ENCODE data around the gene ELP1. TPM values are rescaled to one million over a fixed set of nuclear protein-coding genes. Genes with fewer than 3 reads are reported as not detected.

Gene ELP1, protein sequence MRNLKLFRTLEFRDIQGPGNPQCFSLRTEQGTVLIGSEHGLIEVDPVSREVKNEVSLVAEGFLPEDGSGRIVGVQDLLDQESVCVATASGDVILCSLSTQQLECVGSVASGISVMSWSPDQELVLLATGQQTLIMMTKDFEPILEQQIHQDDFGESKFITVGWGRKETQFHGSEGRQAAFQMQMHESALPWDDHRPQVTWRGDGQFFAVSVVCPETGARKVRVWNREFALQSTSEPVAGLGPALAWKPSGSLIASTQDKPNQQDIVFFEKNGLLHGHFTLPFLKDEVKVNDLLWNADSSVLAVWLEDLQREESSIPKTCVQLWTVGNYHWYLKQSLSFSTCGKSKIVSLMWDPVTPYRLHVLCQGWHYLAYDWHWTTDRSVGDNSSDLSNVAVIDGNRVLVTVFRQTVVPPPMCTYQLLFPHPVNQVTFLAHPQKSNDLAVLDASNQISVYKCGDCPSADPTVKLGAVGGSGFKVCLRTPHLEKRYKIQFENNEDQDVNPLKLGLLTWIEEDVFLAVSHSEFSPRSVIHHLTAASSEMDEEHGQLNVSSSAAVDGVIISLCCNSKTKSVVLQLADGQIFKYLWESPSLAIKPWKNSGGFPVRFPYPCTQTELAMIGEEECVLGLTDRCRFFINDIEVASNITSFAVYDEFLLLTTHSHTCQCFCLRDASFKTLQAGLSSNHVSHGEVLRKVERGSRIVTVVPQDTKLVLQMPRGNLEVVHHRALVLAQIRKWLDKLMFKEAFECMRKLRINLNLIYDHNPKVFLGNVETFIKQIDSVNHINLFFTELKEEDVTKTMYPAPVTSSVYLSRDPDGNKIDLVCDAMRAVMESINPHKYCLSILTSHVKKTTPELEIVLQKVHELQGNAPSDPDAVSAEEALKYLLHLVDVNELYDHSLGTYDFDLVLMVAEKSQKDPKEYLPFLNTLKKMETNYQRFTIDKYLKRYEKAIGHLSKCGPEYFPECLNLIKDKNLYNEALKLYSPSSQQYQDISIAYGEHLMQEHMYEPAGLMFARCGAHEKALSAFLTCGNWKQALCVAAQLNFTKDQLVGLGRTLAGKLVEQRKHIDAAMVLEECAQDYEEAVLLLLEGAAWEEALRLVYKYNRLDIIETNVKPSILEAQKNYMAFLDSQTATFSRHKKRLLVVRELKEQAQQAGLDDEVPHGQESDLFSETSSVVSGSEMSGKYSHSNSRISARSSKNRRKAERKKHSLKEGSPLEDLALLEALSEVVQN (N-terminal part only)
- 12.9 and 22.6 TPM in 2 replicates for total RNA-seq

DNA sequence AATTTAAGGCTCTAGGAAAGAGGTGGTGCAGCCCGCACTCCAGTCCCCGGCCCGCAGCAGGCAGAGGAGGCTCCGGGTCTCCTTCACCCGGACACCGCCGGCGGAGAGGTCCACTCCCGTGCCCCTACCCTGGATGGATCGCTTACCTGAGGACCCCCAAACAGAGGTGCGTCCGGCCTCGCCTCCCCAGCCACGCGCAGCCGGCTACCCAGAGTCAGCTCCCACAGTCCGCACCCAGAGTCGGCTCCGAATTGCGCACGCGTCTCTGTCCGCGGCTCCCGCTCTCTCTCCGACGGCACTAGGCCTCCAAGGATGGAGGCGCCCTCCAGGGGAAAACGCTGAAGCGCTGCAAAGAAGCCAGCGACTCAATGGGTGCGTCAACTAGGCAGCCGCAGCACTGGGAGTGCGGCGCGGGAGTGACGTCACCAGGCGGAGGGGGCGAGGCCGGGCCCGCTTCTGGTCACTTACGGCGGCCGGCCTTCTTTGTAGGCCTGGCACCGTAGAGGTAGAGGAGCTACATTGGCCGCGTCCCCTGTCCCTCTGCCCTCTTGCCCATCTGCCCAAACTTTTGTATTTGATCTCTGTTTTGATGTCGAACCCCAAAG, at the start of gene ELP1:
Gene ELP1 (minus strand): TSS at position 407 of the 605 bp plus-strand sequence. CDS start 2,978 bp downstream, outside the sequence.

GRCh38 chr9:108934323-108934893, 484 bp upstream of the ELP1 start, which contains the start of gene ABITRAM:
TSS of gene ABITRAM (plus strand) at chr9:108934400. CDS start at chr9:108934487, 87 bp downstream.

GRCh38 chr9:108861997-108862396, 71.9 kb downstream of the ELP1 start, which contains the start of gene ACTL7A:
TSS of gene ACTL7A (plus strand) at chr9:108862266. CDS start at chr9:108862323, 57 bp downstream.

GRCh38 chr9:108855888-108856287, 78.0 kb downstream of the ELP1 start, which contains the start of gene ACTL7B:
TSS of gene ACTL7B (minus strand) at chr9:108855986. CDS start at chr9:108855930, 56 bp downstream.

Other genes starting within 250 kb of the ELP1 start
- gene ACTL7B, start 78.1 kb downstream of the ELP1 start, total RNA-seq, result not detected in 2 replicates
- gene ACTL7A, start 71.9 kb downstream of the ELP1 start, total RNA-seq, result not detected in 2 replicates
- 6.9 and 9.2 TPM in 2 replicates for gene ABITRAM, start 276 bp upstream of the ELP1 start, total RNA-seq
- 25.4 and 45.5 TPM in 2 replicates for gene CTNNAL1, start 79.4 kb upstream of the ELP1 start, total RNA-seq
- 24.6 and 38.5 TPM in 2 replicates for gene TMEM245, start 185.8 kb upstream of the ELP1 start, total RNA-seq
- gene FRRS1L, start 233.1 kb upstream of the ELP1 start, total RNA-seq, result 0.35 and 1.2 TPM in 2 replicates

Measured in pericardium fibroblast (primary cell).